HFF-Myc (cell line): ENCODE measurements around the gene CALCOCO1.

Experiments
- DNase-seq: peaks from one replicate; pipeline ENCODE4 v3.0.0-alpha.2; 2011; ENCODE audit warnings: low read depth; ENCODE audit errors: extremely low read depth
- H3K4me3 ChIP-seq: replicated peaks from 2 replicates; pipeline ENCODE4 v1.5.1; 2011; ENCODE audit warnings: low read depth, mild to moderate bottlenecking, control low read depth, low read length
- CTCF ChIP-seq: IDR thresholded peaks from 2 replicates; pipeline ENCODE4 v1.5.1; 2012; ENCODE audit warnings: mild to moderate bottlenecking, low read depth, low read length, control low read depth; ENCODE audit errors: missing control alignments

Gene CALCOCO1

GRCh38 chr12:53677800-53678148 is 49.5 kb downstream of the CALCOCO1 start:
- no peak for TF ChIP-seq CTCF
- H3K4me3 ChIP-seq, result peak overlapping the region; percentile 97; the same call in 1 of the 2 replicates
- no peak for DNase-seq

GRCh38 chr12:53677016-53677799 is 50.0 kb downstream of the CALCOCO1 start:
- no peak for TF ChIP-seq CTCF
- DNase-seq, result no peak
- H3K4me3 ChIP-seq, result peak overlapping the region; percentile 97

- peak overlapping the region; percentile 97 for H3K4me3 ChIP-seq
- peak; percentile 27 for DNase-seq
- TF ChIP-seq CTCF, result no peak
Measured at GRCh38 chr12:53676656-53677015, 50.6 kb downstream of the CALCOCO1 start.

- peak; percentile 98 for DNase-seq
- H3K4me3 ChIP-seq, result peak within 1 kb of the TSS; percentile 97
- TF ChIP-seq CTCF, result peak; percentile 99
Measured at GRCh38 chr12:53675701-53676607, 51.3 kb downstream of the CALCOCO1 start, which contains the start of gene ATP5MC2. TSS of gene ATP5MC2 (minus strand) at chr12:53676083. CDS start at chr12:53672614, 3,469 bp downstream.

GRCh38 chr12:53674977-53675700 is 52.1 kb downstream of the CALCOCO1 start:
- no peak for DNase-seq
- no peak for TF ChIP-seq CTCF
- H3K4me3 ChIP-seq, result peak overlapping the region; percentile 97

- no peak overlapping the region for H3K4me3 ChIP-seq
Measured at GRCh38 chr12:53670971-53671370, 56.3 kb downstream of the CALCOCO1 start.

More at GRCh38 chr12:53670971-53671370, 56.3 kb downstream of the CALCOCO1 start:
- TF ChIP-seq CTCF, result no peak
- DNase-seq, result no peak
